GM12878 (cell line): Measurements from ENCODE around the gene SERPINB5.

Experiments
- CTCF ChIP-seq, 3 experiments: IDR thresholded peaks in 2 of 3; conservative IDR thresholded peaks in 1 of 3; 2 replicates each; pipeline ENCODE4 v1.5.1; 2011; ENCODE audit warnings: low read depth in 3 of 3, low read length in 3 of 3, mild to moderate bottlenecking in 3 of 3, control low read depth in 2 of 3, moderate library complexity in 2 of 3, inconsistent platforms in 1 of 3, mixed read lengths in 1 of 3; ENCODE audit not compliant: control insufficient read depth in 2 of 3, insufficient read depth in 1 of 3; ENCODE audit errors: extremely low read depth in 1 of 3
- EZH2 ChIP-seq: IDR thresholded peaks from 2 replicates; pipeline ENCODE4 v1.6.1; 2012; ENCODE audit warnings: low read depth, mild to moderate bottlenecking, control low read depth, inconsistent platforms, low read length, borderline replicate concordance; ENCODE audit not compliant: control insufficient read depth
- SUZ12 ChIP-seq: fragments of 200-600 bp; sonication (generic); IDR thresholded peaks from one replicate; pipeline ENCODE4 v1.6.1; 2018; ENCODE audit warnings: antibody characterized with exemption, mild to moderate bottlenecking; ENCODE audit not compliant: unreplicated experiment
- TF ChIP-seq, protein P1 (sequence below): IDR thresholded peaks from 2 replicates; pipeline ENCODE4 v1.6.1; 2011; ENCODE audit warnings: low read depth, low read length, improper control_type of control experiment, borderline replicate concordance

- TF ChIP-seq SUZ12 (no peak), CTCF (IDR thresholded peaks at IDR 0.05 in 2 of 3, conservative IDR thresholded peaks at IDR 0.05 in 1 of 3; ENCODE audit: control insufficient read depth in 2 of 3, extremely low read depth in 1 of 3, insufficient read depth in 1 of 3, low read depth in 3 of 3, low read length in 3 of 3) (no peak), EZH2 (no peak)
- TF ChIP-seq, protein P1, sequence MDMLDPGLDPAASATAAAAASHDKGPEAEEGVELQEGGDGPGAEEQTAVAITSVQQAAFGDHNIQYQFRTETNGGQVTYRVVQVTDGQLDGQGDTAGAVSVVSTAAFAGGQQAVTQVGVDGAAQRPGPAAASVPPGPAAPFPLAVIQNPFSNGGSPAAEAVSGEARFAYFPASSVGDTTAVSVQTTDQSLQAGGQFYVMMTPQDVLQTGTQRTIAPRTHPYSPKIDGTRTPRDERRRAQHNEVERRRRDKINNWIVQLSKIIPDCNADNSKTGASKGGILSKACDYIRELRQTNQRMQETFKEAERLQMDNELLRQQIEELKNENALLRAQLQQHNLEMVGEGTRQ = no peak
Measured at GRCh38 chr18:63514326-63514725, 37.6 kb downstream of the SERPINB5 start.
